Liver (tissue), 9 donors: ENCODE results near the gene NTMT2. TPM values are rescaled to one million over a fixed set of nuclear protein-coding genes. Genes with fewer than 3 reads are reported as not detected.

Source experiments
- DNase-seq: peaks from one replicate; pipeline ENCODE4 v3.0.0-alpha.2; 2017; ENCODE audit warnings: low spot score
- H3K27ac ChIP-seq, 2 donors: one replicate each; pipeline ENCODE4 v1.7.0; 2013; ENCODE audit warnings: inconsistent platforms in 2 of 2, low read length in 2 of 2, control low read depth in 1 of 2, low read depth in 1 of 2, mild to moderate bottlenecking in 1 of 2
- H3K27me3 ChIP-seq, 4 donors: one replicate each; pipeline versions ENCODE4 v1.6.1 to v1.7.0; 2013; ENCODE audit warnings: low read length in 3 of 4, inconsistent platforms in 1 of 4, mild to moderate bottlenecking in 1 of 4, moderate library complexity in 1 of 4; ENCODE audit not compliant: control insufficient read depth in 4 of 4, insufficient read depth in 4 of 4
- H3K36me3 ChIP-seq, 4 donors: one replicate each; pipeline versions ENCODE4 v1.6.1 to v1.7.0; 2013; ENCODE audit warnings: low read length in 3 of 4, mild to moderate bottlenecking in 3 of 4, low read depth in 1 of 4, moderate library complexity in 1 of 4; ENCODE audit not compliant: control insufficient read depth in 4 of 4, insufficient read depth in 3 of 4
- H3K4me1 ChIP-seq, 4 donors: one replicate each; pipeline versions ENCODE4 v1.6.1 to v1.7.0; 2013; ENCODE audit warnings: low read length in 3 of 4, mild to moderate bottlenecking in 3 of 4, moderate library complexity in 1 of 4; ENCODE audit not compliant: control insufficient read depth in 4 of 4, insufficient read depth in 4 of 4
- H3K4me3 ChIP-seq, 3 donors: one replicate each; pipeline versions ENCODE4 v1.6.1 to v1.7.0; 2013; ENCODE audit warnings: low read length in 3 of 3, control low read depth in 1 of 3, low read depth in 1 of 3, mild to moderate bottlenecking in 1 of 3
- H3K9ac ChIP-seq, 2 donors: one replicate each; pipeline ENCODE4 v1.7.0; 2013; ENCODE audit warnings: low read length in 2 of 2, mild to moderate bottlenecking in 2 of 2, moderate library complexity in 2 of 2, control low read depth in 1 of 2, low read depth in 1 of 2
- H3K9me3 ChIP-seq, 4 donors: one replicate each; pipeline versions ENCODE4 v1.6.1 to v1.7.0; 2013; ENCODE audit warnings: low read length in 3 of 4; ENCODE audit not compliant: control insufficient read depth in 4 of 4
- ATF3 ChIP-seq: IDR thresholded peaks from 2 replicates; pipeline ENCODE4 v1.6.1; 2016; ENCODE audit warnings: antibody characterized with exemption
- EGR1 ChIP-seq, 2 donors: IDR thresholded peaks; 2 replicates each; pipeline ENCODE4 v1.6.1; 2016 to 2018; ENCODE audit warnings: antibody characterized with exemption in 2 of 2, low read depth in 2 of 2
- FOXA1 ChIP-seq: IDR thresholded peaks from 2 replicates; pipeline ENCODE4 v1.6.1; 2016; ENCODE audit warnings: antibody characterized with exemption
- GABPA ChIP-seq, 2 donors: IDR thresholded peaks in 1 of 2; conservative IDR thresholded peaks in 1 of 2; 2 replicates each; pipeline ENCODE4 v1.6.1; 2016; ENCODE audit warnings: antibody characterized with exemption in 2 of 2, mild to moderate bottlenecking in 1 of 2, moderate library complexity in 1 of 2
- HNF4A ChIP-seq, 2 donors: conservative IDR thresholded peaks; 2 replicates each; pipeline ENCODE4 v1.6.1; 2016; ENCODE audit warnings: antibody characterized with exemption in 2 of 2, mild to moderate bottlenecking in 2 of 2
- HNF4G ChIP-seq: IDR thresholded peaks from 2 replicates; pipeline ENCODE4 v1.6.1; 2016; ENCODE audit warnings: antibody characterized with exemption
- JUND ChIP-seq, 2 donors: IDR thresholded peaks; 2 replicates each; pipeline ENCODE4 v1.6.1; 2016; ENCODE audit warnings: antibody characterized with exemption in 2 of 2
- MAX ChIP-seq: IDR thresholded peaks from 2 replicates; pipeline ENCODE4 v1.6.1; 2016; ENCODE audit warnings: antibody characterized with exemption
- NR2F2 ChIP-seq: IDR thresholded peaks from 2 replicates; pipeline ENCODE4 v1.6.1; 2016; ENCODE audit warnings: antibody characterized with exemption
- REST ChIP-seq: IDR thresholded peaks from 2 replicates; pipeline ENCODE4 v1.6.1; 2016; ENCODE audit warnings: antibody characterized with exemption, mild to moderate bottlenecking
- RXRA ChIP-seq, 2 donors: IDR thresholded peaks; 2 replicates each; pipeline ENCODE4 v1.6.1; 2017 to 2018; ENCODE audit warnings: antibody characterized with exemption in 2 of 2, mild to moderate bottlenecking in 1 of 2
- SP1 ChIP-seq: IDR thresholded peaks from 2 replicates; pipeline ENCODE4 v1.6.1; 2018; ENCODE audit warnings: antibody characterized with exemption, mild to moderate bottlenecking
- TAF1 ChIP-seq: conservative IDR thresholded peaks from 2 replicates; pipeline ENCODE4 v1.6.1; 2016; ENCODE audit warnings: antibody characterized with exemption, mild to moderate bottlenecking
- YY1 ChIP-seq: IDR thresholded peaks from 2 replicates; pipeline ENCODE4 v1.6.1; 2016; ENCODE audit warnings: antibody characterized with exemption, mild to moderate bottlenecking
- WGBS: extraction: QIAGEN DNeasy Blood & Tissue Kit; methylation state at CpG from one replicate; pipeline ENCODE4 v1.1.7; 2013; 5-methylcytosine and 5-hydroxymethylcytosine counted together
- polyA plus RNA-seq, 2 donors: library from polyadenylated mRNA; stranded (reverse) in 1 of 2; unstranded in 1 of 2; fragments of 200-250 nt in 1 of 2; fragments of >200 nt in 1 of 2; fragmentation: Nextera tagmentation in 1 of 2; extraction: Ambion mirVana in 1 of 2; gene quantifications; one replicate each; pipeline versions ENCODE4 v1.2.1 to v1.2.3, GENCODE V29; 2013 to 2015
- total RNA-seq, 2 donors: library from RNA; depleted of rRNA; stranded (reverse); fragments of >200 nt; gene quantifications; one replicate each; pipeline ENCODE4 v1.2.3, GENCODE V29; 2014
- TF ChIP-seq, protein P1 (sequence below): IDR thresholded peaks from 2 replicates; pipeline ENCODE4 v1.6.1; 2016; ENCODE audit warnings: antibody characterized with exemption
- TF ChIP-seq, protein P2 (sequence below): fragments of 150-350 bp; IDR thresholded peaks from 2 replicates; pipeline ENCODE4 v1.5.1; 2017; ENCODE audit warnings: improper control_type of control experiment, low read depth, low read length; ENCODE audit not compliant: missing input control
- donor health status: healthy.
- donor health status: healthy.
- donor health status: healthy.
- donor health status: healthy.
- donor health status: healthy.

The NTMT2 gene
- total and polyA plus RNA-seq, 4 donors = not detected

DNA sequence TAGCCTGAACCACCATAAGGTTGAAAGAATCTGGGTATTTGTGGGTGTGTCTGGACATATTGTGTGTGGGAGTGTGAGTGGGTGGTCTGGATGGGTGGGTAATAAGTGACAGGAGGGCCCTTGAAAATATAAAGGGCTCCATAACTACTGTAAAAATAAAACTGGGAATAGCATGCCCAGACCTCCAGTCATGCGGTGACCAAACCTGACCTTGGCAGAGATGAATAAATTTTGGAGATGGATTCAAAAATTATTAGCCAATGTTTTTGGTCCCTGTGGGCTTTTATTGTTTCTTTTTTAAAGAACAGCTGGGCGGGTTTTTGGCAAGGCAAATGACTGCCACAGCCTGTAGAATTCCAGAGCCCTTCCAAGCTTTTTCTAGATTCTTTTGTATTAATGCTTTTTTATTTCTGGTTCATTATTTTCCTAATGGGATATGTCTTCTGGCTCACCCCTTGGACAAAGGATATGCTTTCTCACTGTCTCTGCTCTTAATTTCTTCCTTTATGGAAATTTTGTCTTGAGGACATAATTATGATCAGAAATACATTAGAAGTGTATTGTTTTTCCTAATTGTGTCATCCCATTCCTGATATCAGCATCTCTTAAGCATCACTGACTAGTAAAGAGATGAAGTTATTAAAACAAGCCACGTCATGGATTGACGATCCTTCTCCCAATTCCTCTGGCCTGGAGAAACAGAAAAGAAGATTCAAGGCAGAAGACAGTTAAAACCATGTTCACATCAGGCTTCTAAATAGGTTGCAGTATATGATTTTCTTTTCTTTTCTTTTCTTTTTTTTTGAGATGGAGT lies 69.5 kb downstream of the NTMT2 start:
- no peaks in the 10 kb centered on the region for H3K4me1 ChIP-seq
- DNase-seq = no peak
- TF ChIP-seq, protein P1, sequence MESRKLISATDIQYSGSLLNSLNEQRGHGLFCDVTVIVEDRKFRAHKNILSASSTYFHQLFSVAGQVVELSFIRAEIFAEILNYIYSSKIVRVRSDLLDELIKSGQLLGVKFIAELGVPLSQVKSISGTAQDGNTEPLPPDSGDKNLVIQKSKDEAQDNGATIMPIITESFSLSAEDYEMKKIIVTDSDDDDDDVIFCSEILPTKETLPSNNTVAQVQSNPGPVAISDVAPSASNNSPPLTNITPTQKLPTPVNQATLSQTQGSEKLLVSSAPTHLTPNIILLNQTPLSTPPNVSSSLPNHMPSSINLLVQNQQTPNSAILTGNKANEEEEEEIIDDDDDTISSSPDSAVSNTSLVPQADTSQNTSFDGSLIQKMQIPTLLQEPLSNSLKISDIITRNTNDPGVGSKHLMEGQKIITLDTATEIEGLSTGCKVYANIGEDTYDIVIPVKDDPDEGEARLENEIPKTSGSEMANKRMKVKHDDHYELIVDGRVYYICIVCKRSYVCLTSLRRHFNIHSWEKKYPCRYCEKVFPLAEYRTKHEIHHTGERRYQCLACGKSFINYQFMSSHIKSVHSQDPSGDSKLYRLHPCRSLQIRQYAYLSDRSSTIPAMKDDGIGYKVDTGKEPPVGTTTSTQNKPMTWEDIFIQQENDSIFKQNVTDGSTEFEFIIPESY = no peak
- TF ChIP-seq HNF4G (no peak), ATF3 (no peak), SP1 (no peak), TAF1 (no peak), REST (no peak), MAX (no peak), EGR1 (IDR thresholded peaks at IDR 0.05; ENCODE audit: low read depth in 2 of 2) (no peak), HNF4A (conservative IDR thresholded peaks at IDR 0.05) (no peak), YY1 (no peak), JUND (IDR thresholded peaks at IDR 0.05) (no peak), GABPA (IDR thresholded peaks at IDR 0.05 in 1 of 2, conservative IDR thresholded peaks at IDR 0.05 in 1 of 2) (no peak), FOXA1 (no peak), NR2F2 (no peak), RXRA (IDR thresholded peaks at IDR 0.05) (no peak)
- TF ChIP-seq, protein P2, sequence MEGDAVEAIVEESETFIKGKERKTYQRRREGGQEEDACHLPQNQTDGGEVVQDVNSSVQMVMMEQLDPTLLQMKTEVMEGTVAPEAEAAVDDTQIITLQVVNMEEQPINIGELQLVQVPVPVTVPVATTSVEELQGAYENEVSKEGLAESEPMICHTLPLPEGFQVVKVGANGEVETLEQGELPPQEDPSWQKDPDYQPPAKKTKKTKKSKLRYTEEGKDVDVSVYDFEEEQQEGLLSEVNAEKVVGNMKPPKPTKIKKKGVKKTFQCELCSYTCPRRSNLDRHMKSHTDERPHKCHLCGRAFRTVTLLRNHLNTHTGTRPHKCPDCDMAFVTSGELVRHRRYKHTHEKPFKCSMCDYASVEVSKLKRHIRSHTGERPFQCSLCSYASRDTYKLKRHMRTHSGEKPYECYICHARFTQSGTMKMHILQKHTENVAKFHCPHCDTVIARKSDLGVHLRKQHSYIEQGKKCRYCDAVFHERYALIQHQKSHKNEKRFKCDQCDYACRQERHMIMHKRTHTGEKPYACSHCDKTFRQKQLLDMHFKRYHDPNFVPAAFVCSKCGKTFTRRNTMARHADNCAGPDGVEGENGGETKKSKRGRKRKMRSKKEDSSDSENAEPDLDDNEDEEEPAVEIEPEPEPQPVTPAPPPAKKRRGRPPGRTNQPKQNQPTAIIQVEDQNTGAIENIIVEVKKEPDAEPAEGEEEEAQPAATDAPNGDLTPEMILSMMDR = no peak
- no peak overlapping the region for H3K27ac ChIP-seq
- no peak overlapping the region for H3K4me3 ChIP-seq
- H3K9ac ChIP-seq = no peak overlapping the region
- no peaks in the 10 kb centered on the region for H3K9me3 ChIP-seq
- H3K27me3 ChIP-seq = no peaks in the 10 kb centered on the region
- WGBS = 70% methylated on average over 4 of the region's 4 CpGs
- H3K36me3 ChIP-seq = no peaks in the 10 kb centered on the region
